Measurements from ENCODE around the gene TENT5C.

TENT5C gene

GRCh38 chr1:117615474-117615873 lies 9.6 kb downstream of the TENT5C start:
- DNase-seq = no peak

DNA sequence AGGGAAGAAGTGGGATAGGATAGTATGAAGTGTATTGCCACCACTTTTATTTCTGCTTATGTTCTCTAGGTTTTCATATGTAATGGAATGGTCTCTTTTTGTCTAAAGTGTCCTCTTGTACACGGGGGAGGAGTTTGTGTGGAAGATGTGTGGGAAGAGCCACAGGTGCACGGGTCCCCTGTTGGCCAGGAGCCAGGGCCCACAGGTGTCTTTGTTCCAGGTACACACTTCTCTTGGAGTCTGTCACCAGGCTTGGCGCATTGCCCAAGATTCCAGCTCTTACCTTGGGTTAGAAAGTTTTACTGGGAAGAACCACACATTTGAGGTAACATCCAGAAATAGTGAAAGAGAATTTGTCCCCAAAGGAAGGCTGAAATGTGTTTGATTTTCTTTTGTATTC lies 10.5 kb downstream of the TENT5C start:
- DNase-seq = no peak

DNA sequence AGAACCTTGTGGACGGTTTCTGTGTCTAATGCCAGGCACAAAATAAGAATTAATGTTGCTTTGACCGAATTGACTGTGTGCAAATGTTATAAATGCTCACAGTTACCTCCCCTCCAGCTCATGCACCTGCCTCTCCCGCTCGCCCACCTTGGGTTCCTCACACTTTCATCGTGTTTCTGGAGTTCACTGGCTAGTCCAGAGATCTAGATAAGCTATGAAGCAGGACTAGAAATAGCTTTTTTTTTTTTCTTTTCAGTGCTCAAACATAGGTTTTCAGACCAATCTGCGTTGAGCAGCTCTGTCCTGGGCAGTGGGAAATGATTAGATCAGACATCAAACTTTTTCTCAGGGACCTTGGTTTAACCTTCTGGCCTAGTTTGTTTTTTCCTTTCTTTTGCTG lies 11.1 kb downstream of the TENT5C start:
- DNase-seq = no peak

DNA sequence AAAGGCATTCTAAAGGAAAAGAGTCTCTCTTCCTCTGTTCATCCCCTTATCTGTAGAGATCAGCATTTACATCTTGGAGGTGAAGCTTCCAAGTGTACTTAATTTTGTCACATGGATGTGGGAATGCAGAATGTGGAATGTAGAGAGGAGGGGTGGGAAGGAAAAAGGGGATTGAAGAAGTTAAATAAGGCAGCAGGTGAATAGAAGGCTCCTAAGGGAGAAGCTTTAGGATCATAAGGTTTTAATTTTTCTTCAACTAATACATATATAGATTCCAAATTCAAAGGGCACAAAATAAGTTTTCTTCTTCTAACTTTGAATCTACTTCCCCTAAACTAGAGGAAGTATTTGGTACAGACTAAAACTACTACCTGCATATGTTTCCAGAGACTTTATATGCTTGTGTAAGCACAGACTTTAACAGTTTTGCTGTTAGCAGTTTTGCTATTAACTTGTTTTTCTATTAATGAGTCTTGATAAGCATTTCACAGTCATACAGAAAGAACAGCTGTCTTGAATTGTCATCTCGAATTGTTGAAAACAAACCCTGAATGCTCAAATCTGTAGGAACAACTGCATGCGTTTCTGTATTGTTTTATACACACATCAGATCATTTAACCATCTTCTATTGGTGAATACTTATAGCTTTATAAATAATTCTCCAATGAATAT lies 12.7 kb downstream of the TENT5C start:
- DNase-seq = no peak

GRCh38 chr1:117620440-117620839 lies 14.6 kb downstream of the TENT5C start:
- DNase-seq = no peak

DNA sequence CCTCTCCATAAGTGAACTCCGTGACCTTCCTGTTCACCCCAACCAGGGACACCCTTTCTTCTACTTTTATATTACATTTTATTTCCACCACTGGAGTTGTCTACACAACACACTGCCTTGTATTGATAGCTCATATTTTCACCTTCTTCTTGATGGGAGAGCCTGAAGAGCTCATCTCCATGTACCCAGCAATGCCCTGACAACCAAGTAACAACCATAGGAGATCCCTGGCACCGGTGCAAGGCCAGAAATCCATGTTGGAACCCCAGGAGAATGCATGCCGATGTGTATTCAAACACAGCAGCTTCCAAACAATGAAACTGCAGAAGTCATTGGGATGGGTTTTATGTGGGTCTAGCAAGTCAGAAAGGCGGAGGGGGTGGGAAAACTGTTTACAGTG lies 15.5 kb downstream of the TENT5C start:
- no peak for DNase-seq

DNA sequence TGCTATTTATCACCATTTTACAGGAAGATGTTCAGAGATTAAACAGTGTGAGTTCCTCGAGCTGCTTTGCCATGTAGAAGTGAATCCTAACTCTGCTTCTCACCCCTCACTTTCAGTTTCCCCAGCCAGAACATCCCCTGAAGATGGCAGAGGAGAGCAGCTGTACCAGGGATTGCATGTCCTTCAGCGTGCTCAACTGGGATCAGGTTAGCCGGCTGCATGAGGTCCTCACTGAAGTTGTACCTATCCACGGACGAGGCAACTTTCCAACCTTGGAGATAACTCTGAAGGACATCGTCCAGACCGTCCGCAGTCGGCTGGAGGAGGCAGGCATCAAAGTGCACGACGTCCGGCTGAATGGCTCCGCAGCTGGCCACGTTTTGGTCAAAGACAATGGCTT lies 16.9 kb downstream of the TENT5C start:
- no peak for DNase-seq

GRCh38 chr1:117623141-117623540 lies 17.3 kb downstream of the TENT5C start:
- DNase-seq = no peak

- DNase-seq = no peak
Observed at GRCh38 chr1:117623698-117624097, 17.9 kb downstream of the TENT5C start.

DNA sequence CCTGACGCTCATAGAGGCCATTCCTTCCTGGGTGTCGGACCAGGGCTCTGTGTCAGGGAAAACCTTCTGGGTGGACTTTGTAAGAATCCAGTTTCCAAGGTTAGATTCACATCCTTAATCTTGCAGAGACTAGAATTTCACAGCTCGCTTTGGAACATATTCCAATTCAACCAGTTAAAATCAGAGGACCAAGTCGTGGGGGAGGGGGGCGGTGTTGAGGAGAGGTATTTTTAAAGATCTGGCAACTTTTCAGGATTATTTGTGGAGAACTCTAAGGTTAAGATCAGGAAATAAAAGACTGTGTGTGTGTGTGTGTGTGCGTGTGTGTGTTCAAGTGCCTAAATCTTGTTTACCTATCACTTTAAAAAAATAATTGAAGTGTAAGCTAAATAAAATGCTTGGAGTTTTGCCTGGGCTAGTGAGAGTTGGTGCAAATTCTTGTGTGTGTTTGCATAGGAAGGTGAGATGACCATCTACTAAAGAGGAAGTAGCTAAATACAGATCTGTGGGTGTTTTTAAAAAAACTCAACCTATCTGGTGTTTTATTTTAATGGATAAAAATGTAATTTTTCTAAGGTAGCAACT lies 21.8 kb downstream of the TENT5C start:
- peak; percentile 44 for DNase-seq

DNA sequence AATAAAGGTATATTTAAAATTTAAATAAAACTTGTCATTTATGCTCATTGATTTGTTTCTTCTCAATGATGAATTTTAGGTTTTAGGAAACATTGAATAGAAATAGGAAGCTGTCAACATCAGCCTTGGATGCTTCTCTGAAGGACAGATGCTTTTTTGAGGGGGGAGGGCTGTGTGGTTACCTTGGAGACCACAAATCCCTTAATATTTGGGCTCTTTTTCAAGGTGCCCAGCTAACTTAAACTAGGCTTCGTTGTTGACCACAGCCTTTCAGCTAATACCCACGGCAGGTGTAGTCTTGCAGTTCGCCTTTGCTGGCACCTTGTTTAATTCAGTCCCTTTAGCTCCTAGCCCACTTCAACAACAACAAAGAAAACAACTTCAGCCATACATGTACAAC lies 22.5 kb downstream of the TENT5C start:
- no peak for DNase-seq

DNA sequence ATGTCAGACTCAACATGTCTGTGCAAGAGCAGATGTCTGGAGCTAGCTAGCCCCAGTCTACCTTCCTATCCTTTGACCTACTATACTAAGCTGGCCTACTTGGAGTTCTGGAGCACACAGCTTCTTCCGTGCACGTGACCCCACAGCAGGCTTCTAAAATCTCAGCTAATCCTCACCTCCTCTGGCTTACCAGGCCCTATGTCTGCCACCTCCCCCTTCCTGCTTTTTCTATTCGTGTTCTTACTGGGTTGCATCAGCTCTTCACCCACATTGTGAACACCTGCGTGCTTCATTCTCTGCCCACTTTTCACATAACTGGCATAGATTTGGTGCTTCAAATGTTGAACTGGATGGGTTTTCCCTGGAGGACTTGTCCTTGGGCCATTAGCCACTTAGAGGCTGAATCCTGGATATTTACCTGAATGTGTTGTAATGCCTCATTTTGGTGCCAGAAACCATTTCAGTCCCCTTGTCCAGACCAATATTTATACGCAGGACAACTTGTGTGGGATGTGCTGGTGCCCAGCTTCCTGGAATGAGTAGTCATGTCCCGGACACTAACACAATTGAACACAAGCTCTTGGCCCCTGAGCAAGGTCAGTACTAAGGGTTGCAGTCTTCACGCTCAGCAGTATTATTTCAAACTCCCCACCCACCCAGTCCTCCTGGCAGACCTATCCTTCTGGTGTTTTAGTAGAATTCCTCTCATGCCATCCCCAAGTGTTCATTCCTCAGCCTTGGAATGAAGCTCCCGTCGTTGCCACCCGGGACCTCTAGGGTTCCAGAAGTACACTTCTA lies 24.0 kb downstream of the TENT5C start:
- DNase-seq = no peak

- no peak for DNase-seq
Observed at GRCh38 chr1:117630423-117630998, 24.7 kb downstream of the TENT5C start.

- no peak for DNase-seq
Observed at GRCh38 chr1:117631359-117632160, 25.7 kb downstream of the TENT5C start.

DNA sequence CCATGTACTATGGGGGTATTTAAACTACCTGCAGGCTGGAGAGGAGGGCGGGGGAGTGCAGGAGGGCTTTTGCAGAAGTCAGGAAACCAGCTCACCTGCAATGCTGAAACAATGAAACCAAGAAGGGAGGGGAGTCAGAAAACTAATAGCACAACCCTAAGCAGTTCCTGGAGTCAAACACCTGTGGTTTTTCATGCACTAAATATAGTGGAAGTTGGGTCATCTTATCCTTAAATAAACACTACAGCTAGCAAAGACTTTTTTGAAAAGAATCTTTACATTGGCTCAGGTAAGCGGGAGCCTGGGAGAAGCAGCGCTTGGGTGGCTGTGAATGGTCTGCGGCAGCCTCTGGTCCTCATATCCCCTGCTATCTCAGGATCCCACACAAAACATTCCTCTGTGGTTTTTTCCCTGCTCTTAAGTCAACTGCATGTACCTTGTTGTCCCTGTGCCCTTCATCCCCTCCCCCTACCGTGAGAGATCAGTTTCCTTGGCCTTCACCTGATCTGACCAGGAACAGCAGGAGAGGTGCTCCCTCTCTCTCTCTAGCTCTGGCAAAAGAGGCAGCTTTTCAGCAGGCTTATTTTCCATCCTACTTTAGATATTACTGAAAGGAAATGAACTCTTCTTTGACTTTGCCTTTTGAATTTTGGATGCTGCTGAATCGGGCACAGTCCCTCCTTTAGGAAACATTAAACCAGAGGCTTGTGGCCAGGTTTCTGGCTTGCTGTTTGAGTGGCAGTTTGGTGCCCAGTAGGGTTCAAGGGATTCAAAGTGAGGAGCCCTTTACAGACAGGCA lies 26.6 kb downstream of the TENT5C start:
- DNase-seq = peak; percentile 91

DNA sequence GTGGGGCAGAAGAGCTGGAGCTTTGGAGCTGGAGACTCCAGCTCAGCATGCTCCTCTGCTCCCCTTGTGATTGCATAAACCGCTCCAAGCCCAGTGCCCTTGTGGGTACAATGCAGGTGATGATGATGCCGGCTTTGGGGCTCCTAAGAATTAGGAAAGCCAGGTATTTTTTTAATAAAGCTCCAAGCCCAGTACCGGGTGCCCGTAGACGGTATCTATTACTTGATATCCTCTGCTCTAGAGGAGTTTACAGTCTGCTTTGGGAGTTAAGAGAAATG lies 27.2 kb downstream of the TENT5C start:
- DNase-seq = no peak

GRCh38 chr1:117633423-117633822 lies 27.6 kb downstream of the TENT5C start:
- no peak for DNase-seq

DNA sequence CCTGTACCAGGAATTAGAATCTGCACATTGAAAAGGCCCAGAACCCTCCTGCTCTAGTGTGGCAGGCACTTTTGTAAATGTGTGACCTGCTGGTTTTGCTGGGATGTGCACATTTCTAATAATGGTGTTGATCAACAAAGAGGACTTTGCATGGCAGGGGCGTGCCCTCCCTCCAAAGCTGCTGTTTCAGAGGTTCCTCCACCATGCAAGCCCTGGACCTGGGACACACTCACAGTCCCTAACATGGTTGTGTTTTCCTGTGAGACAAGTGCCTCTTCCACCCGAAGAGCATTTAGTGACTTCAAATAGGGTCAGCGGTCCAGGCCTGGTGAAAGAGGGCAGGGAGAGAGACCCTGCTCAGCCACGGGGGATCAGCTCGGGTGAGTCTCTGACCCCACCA lies 28.1 kb downstream of the TENT5C start:
- no peak for DNase-seq

DNA sequence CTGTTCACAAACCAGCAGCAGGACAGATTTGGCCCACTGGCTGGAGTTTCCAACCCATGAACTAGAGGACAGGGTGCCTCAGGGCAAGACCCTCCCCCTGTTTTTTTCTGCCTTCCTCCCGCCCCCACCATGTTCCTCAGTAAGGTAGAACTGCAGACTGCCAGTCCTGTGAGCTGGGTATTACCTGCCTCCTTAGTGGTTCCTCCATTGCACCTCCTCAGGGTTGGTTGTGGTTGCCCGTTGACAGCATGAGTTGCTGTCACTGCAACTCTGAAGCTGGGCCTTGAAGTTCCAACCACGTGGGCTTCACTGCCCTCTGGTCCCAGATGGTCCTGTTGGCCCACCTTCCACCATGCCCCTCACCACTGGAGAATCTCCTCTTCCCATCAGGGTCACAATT lies 28.8 kb downstream of the TENT5C start:
- no peak for DNase-seq

- no peak for DNase-seq
Observed at GRCh38 chr1:117635805-117636204, 30.0 kb downstream of the TENT5C start.

DNA sequence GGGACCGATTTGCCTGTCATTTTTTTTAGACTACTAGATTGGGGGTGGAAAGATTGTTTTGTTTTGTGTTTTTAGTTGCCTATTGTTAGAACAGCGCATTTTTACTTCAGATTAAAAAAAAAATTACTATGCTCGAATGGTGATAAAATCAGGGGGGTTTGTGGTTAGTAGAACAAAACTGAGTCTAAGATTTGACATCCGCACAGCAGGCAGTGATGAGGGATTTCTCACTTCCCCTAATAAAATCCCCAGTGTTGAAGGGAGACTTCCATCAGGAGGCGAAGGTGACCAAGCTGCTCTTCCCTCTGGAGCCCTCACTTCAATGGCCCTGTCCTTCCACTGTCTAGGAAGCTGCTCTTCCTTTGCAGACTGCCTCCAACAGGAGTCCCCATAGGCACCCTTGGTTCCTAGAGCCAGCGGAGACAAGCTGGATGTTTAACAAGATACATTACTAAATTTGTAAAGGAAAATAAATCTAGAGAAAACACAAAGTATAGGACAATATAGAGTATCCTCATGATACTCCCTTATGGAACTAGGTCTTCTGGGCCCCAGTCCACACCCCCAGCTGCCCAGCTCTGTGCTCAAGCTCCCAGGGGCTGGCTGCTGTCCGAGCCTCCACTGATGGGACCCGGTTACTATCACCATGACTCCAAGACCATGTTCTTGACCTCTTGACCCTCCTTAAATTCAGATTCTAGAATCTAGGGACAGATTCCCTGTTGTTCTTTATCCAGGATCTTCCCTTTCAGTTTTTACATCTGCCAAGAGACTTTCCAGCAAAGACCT lies 31.0 kb downstream of the TENT5C start:
- DNase-seq = no peak

- no peak for DNase-seq
Observed at GRCh38 chr1:117638141-117638540, 32.3 kb downstream of the TENT5C start.
